A549 treated with CpdA at 1 μM for 4 hours (cell line): ENCODE results near the gene SEMG1. TPM values are rescaled to one million over a fixed set of nuclear protein-coding genes. Genes with fewer than 3 reads are reported as not detected.

Experiments
- total RNA-seq: library from RNA; stranded (reverse); fragments of 200-300 nt; extraction: Qiagen RNA extraction; gene quantifications from 5 replicates; pipeline ENCODE4 v1.2.3, GENCODE V29; 2022; ENCODE audit warnings: low read depth

The SEMG1 gene, protein sequence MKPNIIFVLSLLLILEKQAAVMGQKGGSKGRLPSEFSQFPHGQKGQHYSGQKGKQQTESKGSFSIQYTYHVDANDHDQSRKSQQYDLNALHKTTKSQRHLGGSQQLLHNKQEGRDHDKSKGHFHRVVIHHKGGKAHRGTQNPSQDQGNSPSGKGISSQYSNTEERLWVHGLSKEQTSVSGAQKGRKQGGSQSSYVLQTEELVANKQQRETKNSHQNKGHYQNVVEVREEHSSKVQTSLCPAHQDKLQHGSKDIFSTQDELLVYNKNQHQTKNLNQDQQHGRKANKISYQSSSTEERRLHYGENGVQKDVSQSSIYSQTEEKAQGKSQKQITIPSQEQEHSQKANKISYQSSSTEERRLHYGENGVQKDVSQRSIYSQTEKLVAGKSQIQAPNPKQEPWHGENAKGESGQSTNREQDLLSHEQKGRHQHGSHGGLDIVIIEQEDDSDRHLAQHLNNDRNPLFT
- not detected in 5 replicates for total RNA-seq

GRCh38 chr20:45206725-45207124 lies at the start of gene SEMG1:
Gene SEMG1 (plus strand): TSS chr20:45207033. CDS start chr20:45207054, 21 bp downstream.

GRCh38 chr20:45174434-45175364 lies 32.1 kb upstream of the SEMG1 start, which contains the start of gene PI3:
Gene PI3 (plus strand): TSS chr20:45174902. CDS start chr20:45174923, 21 bp downstream.

GRCh38 chr20:45221076-45221475 lies 14.2 kb downstream of the SEMG1 start, which contains the start of gene SEMG2:
Gene SEMG2 (plus strand): TSS chr20:45221373. CDS start chr20:45221390, 17 bp downstream.

GRCh38 chr20:45254383-45255262 lies 47.8 kb downstream of the SEMG1 start, which contains the start of gene SLPI:
Gene SLPI (minus strand): TSS chr20:45254564. CDS start chr20:45254543, 21 bp downstream.

Other genes starting within 250 kb of the SEMG1 start
- 39.4 to 43.9 TPM (median 42.4 TPM) in 5 replicates for gene TOMM34, start 246.6 kb upstream of the SEMG1 start, total RNA-seq
- gene STK4, start 240.5 kb upstream of the SEMG1 start, total RNA-seq, result 11.9 to 16.8 TPM (median 13.8 TPM) in 5 replicates
- not detected in 5 replicates for gene KCNS1, start 105.9 kb upstream of the SEMG1 start, total RNA-seq
- gene WFDC5, start 91.9 kb upstream of the SEMG1 start, total RNA-seq, result not detected in 5 replicates
- not detected in 5 replicates for gene WFDC12, start 82.6 kb upstream of the SEMG1 start, total RNA-seq
- gene PI3, start 32.1 kb upstream of the SEMG1 start, total RNA-seq, result 1.9 to 3.2 TPM (median 2.4 TPM) in 5 replicates
- gene SEMG2, start 14.3 kb downstream of the SEMG1 start, total RNA-seq, result not detected in 5 replicates
- gene SLPI, start 47.5 kb downstream of the SEMG1 start, total RNA-seq, result 8.8 to 14.6 TPM (median 11.2 TPM) in 5 replicates
- gene RBPJL, start 99.8 kb downstream of the SEMG1 start, total RNA-seq, result not detected in 5 replicates
- 0.08 to 0.14 TPM (median 0.10 TPM) in 3 of 5 replicates, not detected in the others for gene MATN4, start 101.3 kb downstream of the SEMG1 start, total RNA-seq
- gene SDC4, start 141.4 kb downstream of the SEMG1 start, total RNA-seq, result 111 to 147 TPM (median 128 TPM) in 5 replicates
- 22.9 to 37.0 TPM (median 31.5 TPM) in 5 replicates for gene SYS1, start 156.1 kb downstream of the SEMG1 start, total RNA-seq
- not detected in 5 replicates for gene TP53TG5, start 171.3 kb downstream of the SEMG1 start, total RNA-seq
- gene DBNDD2, start 201.3 kb downstream of the SEMG1 start, total RNA-seq, result 22.0 to 28.5 TPM (median 25.7 TPM) in 5 replicates
- gene PIGT, start 209.1 kb downstream of the SEMG1 start, total RNA-seq, result 84.6 to 99.2 TPM (median 98.7 TPM) in 5 replicates